ENCODE data around the gene NUDT8.

- TF ChIP-seq, protein P1, sequence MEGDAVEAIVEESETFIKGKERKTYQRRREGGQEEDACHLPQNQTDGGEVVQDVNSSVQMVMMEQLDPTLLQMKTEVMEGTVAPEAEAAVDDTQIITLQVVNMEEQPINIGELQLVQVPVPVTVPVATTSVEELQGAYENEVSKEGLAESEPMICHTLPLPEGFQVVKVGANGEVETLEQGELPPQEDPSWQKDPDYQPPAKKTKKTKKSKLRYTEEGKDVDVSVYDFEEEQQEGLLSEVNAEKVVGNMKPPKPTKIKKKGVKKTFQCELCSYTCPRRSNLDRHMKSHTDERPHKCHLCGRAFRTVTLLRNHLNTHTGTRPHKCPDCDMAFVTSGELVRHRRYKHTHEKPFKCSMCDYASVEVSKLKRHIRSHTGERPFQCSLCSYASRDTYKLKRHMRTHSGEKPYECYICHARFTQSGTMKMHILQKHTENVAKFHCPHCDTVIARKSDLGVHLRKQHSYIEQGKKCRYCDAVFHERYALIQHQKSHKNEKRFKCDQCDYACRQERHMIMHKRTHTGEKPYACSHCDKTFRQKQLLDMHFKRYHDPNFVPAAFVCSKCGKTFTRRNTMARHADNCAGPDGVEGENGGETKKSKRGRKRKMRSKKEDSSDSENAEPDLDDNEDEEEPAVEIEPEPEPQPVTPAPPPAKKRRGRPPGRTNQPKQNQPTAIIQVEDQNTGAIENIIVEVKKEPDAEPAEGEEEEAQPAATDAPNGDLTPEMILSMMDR (IDR thresholded peaks at IDR 0.05): no peak
- TF ChIP-seq, protein P2, sequence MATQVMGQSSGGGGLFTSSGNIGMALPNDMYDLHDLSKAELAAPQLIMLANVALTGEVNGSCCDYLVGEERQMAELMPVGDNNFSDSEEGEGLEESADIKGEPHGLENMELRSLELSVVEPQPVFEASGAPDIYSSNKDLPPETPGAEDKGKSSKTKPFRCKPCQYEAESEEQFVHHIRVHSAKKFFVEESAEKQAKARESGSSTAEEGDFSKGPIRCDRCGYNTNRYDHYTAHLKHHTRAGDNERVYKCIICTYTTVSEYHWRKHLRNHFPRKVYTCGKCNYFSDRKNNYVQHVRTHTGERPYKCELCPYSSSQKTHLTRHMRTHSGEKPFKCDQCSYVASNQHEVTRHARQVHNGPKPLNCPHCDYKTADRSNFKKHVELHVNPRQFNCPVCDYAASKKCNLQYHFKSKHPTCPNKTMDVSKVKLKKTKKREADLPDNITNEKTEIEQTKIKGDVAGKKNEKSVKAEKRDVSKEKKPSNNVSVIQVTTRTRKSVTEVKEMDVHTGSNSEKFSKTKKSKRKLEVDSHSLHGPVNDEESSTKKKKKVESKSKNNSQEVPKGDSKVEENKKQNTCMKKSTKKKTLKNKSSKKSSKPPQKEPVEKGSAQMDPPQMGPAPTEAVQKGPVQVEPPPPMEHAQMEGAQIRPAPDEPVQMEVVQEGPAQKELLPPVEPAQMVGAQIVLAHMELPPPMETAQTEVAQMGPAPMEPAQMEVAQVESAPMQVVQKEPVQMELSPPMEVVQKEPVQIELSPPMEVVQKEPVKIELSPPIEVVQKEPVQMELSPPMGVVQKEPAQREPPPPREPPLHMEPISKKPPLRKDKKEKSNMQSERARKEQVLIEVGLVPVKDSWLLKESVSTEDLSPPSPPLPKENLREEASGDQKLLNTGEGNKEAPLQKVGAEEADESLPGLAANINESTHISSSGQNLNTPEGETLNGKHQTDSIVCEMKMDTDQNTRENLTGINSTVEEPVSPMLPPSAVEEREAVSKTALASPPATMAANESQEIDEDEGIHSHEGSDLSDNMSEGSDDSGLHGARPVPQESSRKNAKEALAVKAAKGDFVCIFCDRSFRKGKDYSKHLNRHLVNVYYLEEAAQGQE (IDR thresholded peaks at IDR 0.05; ENCODE audit: insufficient read depth in 1 of 2, low read depth in 2 of 2, low read length in 1 of 2): no peak
Observed at GRCh38 chr11:67664213-67664585, 34.5 kb upstream of the NUDT8 start.
